Inferior parietal cortex (tissue), 1 donor: ENCODE measurements around the gene PRSS35.
"Not testable (repeated sequence)": the region's sequence is repeated elsewhere in the genome, so short reads cannot be mapped to it uniquely, and the experiment has no call there.

Experiments used
- DNase-seq: peaks from one replicate; pipeline ENCODE4 v3.0.0-alpha.2; 2016; ENCODE audit errors: extremely low spot score

Gene PRSS35

DNA sequence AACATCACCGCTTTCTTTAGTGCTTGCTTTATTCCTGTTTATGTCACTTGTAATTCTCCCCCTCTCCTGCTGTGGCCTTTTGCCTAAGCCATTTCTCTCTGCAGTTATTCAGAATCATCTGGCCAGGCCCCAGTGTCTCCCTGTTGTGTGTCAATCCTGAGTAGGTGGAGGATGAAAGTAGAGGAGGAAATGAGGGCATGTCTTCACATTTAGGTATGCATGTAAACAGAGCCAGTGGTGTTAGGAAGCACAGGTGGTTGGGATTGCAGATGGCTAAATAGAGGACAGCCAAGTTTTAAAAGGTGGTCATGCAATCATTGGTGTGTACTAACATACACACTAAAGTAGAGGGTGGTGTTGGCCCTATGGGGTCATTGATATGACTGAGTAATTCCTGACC, 5.2 kb downstream of the PRSS35 start:
- no peak for DNase-seq

- no peak for DNase-seq
Observed at GRCh38 chr6:83518816-83519480, 6.6 kb downstream of the PRSS35 start.

DNA sequence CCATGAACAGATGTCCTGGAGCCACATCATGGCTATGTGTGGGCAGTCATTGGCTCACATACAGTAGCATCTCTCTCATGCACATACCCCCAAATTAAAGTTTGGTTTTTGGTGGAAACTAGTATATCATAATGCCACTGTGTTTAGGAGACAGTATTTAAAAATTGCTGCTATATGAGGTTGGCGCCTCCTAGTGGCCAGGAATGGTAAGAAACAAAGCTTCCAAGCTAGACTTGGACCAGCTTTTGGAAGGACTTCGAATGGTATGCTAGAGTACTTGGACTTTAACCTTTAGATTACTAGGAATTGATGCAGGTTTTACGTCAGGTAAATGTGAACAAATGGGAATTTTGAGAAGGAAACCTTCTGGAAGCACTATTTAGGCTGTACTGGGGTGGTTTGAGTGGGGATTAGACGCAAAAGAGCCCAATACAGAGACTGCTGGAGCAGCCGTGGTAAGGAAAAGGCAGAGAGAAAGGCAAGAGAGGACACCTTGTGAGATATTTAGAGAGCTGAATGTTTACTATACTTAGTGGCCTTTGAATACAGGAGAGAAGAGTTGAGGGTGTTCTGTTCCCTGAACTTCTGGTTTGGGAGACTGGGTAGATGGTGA, 23.8 kb downstream of the PRSS35 start:
- no peak for DNase-seq

GRCh38 chr6:83536647-83537589, 24.6 kb downstream of the PRSS35 start:
- DNase-seq: no peak

DNA sequence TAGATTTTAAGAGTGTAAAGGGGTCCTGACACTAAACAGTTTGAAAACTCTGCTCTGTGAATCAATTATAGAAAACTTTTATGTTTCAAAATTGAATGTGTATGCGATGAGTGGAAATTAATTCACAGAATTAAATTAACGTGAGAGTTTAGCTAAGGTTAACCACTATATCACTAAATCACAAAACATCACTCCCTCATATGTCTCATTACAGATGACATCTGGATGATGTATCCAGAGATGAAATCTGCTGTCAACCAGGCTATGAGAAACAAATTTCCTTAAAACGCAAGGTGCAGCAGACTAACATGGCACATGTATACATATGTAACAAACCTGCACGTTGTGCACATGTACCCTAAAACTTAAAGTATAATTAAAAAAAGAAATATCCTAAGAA, 27.3 kb downstream of the PRSS35 start:
- no peak for DNase-seq

DNA sequence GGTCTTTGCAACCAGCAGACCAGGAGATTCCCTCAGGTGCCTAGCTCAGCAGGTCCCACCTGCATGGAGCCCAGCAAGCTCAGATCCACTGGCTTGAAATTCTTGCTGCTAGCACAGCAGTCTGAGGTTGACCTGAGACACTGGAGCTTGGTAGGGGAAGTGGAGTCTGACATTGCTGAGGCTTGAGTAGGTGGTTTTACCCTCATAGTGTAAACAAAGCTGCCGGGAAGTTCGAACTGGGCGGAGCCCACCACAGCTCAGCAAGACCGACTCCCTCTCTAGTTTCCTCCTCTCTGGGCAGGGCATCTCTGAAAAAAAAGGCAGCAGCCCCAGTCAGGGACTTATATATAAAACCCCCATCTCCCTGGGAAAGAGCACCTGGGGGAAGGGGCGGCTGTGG, 34.3 kb downstream of the PRSS35 start:
- no peak for DNase-seq

- not testable (repeated sequence) for DNase-seq
Observed at GRCh38 chr6:83550482-83550881, 38.1 kb downstream of the PRSS35 start.

DNA sequence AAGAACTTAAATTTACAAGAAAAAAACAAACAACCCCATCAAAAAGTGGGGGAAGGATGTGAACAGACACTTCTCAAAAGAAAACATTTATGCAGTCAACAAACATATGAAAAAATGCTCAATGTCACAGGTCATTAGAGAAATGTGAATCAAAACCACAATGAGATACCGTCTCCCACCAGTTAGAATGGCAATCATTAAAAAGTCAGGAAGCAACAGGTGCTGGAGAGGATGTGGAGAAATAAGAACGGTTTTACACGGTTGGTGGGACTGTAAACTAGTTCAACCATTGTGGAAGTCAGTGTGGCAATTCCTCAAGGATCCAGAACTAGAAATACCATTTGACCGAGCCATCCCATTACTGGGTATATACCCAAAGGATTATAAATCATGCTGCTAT, 39.4 kb downstream of the PRSS35 start:
- not testable (repeated sequence) for DNase-seq

DNA sequence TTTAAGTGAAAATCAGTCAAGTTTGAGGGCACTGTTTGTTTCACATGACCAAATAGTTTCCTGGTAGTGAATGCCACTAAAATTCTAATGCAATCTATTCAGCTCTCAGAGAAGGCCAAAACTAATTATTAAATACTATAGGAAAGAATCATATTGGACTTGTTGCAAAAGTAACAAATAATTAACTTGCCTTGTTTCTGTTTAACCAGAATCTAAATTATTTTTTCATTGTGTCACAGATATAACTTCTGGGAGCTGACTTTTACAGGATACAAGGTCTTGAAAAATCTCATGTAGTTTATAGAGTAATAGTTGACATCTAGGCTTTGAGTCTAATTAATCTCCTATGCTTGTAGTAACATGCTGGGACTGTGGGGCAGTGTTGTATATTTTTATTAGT, 44.5 kb downstream of the PRSS35 start:
- DNase-seq: no peak

GRCh38 chr6:83558975-83559374, 46.6 kb downstream of the PRSS35 start:
- no peak for DNase-seq

GRCh38 chr6:83571663-83572185, 59.4 kb downstream of the PRSS35 start:
- DNase-seq: not testable (repeated sequence)

DNA sequence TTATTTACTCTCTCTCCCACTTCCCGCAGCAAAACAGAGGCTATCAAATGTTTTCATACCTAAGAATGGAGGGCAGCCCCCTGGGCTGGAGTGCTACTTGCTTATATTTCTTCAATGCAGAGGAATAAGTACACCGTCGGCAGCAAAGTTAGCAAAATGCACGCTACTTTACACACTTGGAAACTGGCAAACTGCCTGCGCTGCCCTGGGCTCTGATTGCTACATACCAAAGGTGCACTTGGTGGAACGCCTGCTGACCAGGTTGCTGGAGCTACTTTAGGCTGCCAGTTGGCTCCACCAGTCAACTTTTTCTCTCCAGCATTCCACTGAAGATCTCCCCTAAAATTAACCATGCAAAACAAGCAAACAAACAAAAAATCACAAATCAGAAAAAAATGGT, 62.4 kb downstream of the PRSS35 start:
- no peak for DNase-seq
